ENCODE measurements around the gene OR6N2.

GRCh38 chr1:158813164-158813563, 32.2 kb upstream of the OR6N2 start:
- TF ChIP-seq, protein P1, sequence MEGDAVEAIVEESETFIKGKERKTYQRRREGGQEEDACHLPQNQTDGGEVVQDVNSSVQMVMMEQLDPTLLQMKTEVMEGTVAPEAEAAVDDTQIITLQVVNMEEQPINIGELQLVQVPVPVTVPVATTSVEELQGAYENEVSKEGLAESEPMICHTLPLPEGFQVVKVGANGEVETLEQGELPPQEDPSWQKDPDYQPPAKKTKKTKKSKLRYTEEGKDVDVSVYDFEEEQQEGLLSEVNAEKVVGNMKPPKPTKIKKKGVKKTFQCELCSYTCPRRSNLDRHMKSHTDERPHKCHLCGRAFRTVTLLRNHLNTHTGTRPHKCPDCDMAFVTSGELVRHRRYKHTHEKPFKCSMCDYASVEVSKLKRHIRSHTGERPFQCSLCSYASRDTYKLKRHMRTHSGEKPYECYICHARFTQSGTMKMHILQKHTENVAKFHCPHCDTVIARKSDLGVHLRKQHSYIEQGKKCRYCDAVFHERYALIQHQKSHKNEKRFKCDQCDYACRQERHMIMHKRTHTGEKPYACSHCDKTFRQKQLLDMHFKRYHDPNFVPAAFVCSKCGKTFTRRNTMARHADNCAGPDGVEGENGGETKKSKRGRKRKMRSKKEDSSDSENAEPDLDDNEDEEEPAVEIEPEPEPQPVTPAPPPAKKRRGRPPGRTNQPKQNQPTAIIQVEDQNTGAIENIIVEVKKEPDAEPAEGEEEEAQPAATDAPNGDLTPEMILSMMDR (IDR thresholded peaks at IDR 0.05; ENCODE audit: low read depth, low read length, missing input control) = no peak
- TF ChIP-seq SP1 (IDR thresholded peaks at IDR 0.05) (no peak), EGR1 (IDR thresholded peaks at IDR 0.05; ENCODE audit: low read depth in 2 of 2) (no peak), MAX (IDR thresholded peaks at IDR 0.05) (no peak), REST (IDR thresholded peaks at IDR 0.05) (no peak), JUND (IDR thresholded peaks at IDR 0.05) (no peak)
